Measurements from ENCODE around the gene THBS1.

GRCh38 chr15:39584662-39585388, 3.9 kb downstream of the THBS1 start:
- TF ChIP-seq POLR2AphosphoS5 (IDR thresholded peaks at IDR 0.05; ENCODE audit: borderline replicate concordance, low read depth, low read length) (no peak), EZH2 (IDR thresholded peaks at IDR 0.05) (no peak), FOXP2 (optimal IDR thresholded peaks at IDR 0.05; ENCODE audit: control extremely low read depth, extremely low read length, insufficient read depth) (no peak)
